Esophagus squamous epithelium (tissue), 4 donors: ENCODE data around the gene EIF1AD.

Experiments used
- POLR2A ChIP-seq, 4 donors: fragments of 450-650 bp; IDR thresholded peaks; one replicate each; pipeline ENCODE4 v1.6.1; 2017; ENCODE audit warnings: antibody characterized with exemption in 4 of 4, mild to moderate bottlenecking in 4 of 4, moderate library complexity in 3 of 4
- TF ChIP-seq, protein P1 (sequence below), 6 experiments: fragments of 450-650 bp in 4 of 6; fragments of 200-600 bp in 2 of 6; sonication (generic) in 2 of 6; IDR thresholded peaks; one replicate each; pipeline ENCODE4 v1.5.1; 2016 to 2019; ENCODE audit warnings: antibody characterized with exemption in 6 of 6, mild to moderate bottlenecking in 4 of 6, moderate library complexity in 4 of 6

DNA sequence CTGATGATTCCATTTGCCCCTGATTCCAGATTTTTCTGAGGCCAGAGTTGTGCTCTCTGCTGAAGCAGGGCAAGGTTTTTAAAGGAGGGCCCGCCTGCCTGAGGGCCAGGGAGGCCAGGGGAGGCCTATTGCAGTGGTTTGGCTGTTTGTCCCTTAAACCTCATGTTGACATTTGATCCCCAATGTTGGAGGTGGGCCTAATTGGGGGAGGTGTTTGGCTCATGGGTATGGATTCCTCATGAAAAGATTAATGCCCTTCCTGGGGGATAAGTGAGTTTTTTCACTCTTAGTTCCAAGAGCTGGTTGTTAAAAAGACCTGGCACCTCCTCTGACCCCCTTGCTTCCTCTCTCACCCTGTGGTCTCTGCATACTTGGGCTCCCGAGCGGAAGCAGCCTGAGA, 37.8 kb upstream of the EIF1AD start:
- TF ChIP-seq, protein P1, sequence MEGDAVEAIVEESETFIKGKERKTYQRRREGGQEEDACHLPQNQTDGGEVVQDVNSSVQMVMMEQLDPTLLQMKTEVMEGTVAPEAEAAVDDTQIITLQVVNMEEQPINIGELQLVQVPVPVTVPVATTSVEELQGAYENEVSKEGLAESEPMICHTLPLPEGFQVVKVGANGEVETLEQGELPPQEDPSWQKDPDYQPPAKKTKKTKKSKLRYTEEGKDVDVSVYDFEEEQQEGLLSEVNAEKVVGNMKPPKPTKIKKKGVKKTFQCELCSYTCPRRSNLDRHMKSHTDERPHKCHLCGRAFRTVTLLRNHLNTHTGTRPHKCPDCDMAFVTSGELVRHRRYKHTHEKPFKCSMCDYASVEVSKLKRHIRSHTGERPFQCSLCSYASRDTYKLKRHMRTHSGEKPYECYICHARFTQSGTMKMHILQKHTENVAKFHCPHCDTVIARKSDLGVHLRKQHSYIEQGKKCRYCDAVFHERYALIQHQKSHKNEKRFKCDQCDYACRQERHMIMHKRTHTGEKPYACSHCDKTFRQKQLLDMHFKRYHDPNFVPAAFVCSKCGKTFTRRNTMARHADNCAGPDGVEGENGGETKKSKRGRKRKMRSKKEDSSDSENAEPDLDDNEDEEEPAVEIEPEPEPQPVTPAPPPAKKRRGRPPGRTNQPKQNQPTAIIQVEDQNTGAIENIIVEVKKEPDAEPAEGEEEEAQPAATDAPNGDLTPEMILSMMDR (IDR thresholded peaks at IDR 0.05): no peak
- no peak for TF ChIP-seq POLR2A (IDR thresholded peaks at IDR 0.05)
